H1 (cell line): ENCODE data around the gene MIPEP. TPM values are rescaled to one million over a fixed set of nuclear protein-coding genes. Genes with fewer than 3 reads are reported as not detected.

Experiments used
- CTCF ChIA-PET: fragments of 300-600 bp; sonication (Branson Sonifier 250); formaldehyde crosslinking; loops from one replicate; lab custom pipeline; 2021; ENCODE audit not compliant: partially characterized antibody; lab: Charles Lee
- POLR2A ChIA-PET: fragments of 300-600 bp; sonication (Branson Sonifier 250); formaldehyde crosslinking; loops from one replicate; lab custom pipeline; 2021; ENCODE audit warnings: inconsistent platforms; ENCODE audit not compliant: partially characterized antibody; lab: Charles Lee
- DNase-seq, 2 experiments: peaks; one replicate each; pipeline versions ENCODE4 v3.0.0 to v3.0.0-alpha.2; 2010 to 2022; ENCODE audit warnings: low spot score in 2 of 2, low read depth in 1 of 2, mixed read lengths in 1 of 2
- FAIRE-seq: peaks from 2 replicates; lab custom pipeline; 2011; peaks lifted over from hg19 to GRCh38; lab: Jason Lieb, UNC
- H2AFZ ChIP-seq: 2 replicates; pipeline ENCODE4 v1.8.1; 2012; ENCODE audit warnings: low read length, inconsistent platforms
- H2AK5ac ChIP-seq: 2 replicates; pipeline ENCODE4 v1.6.1; 2013; ENCODE audit warnings: low read depth, low read length
- H2BK120ac ChIP-seq: replicated peaks from 2 replicates; pipeline ENCODE3; 2013; ENCODE audit warnings: low read depth, low read length, inconsistent platforms
- H2BK12ac ChIP-seq: 2 replicates; pipeline ENCODE4 v1.6.1; 2013; ENCODE audit warnings: low read depth, low read length
- H2BK15ac ChIP-seq: 2 replicates; pipeline ENCODE4 v1.6.1; 2013; ENCODE audit warnings: low read length
- H2BK20ac ChIP-seq: 2 replicates; pipeline ENCODE4 v1.6.1; 2013; ENCODE audit warnings: low read length
- H2BK5ac ChIP-seq: 2 replicates; pipeline ENCODE4 v1.6.1; 2013; ENCODE audit warnings: low read depth, low read length
- H3K14ac ChIP-seq: 2 replicates; pipeline ENCODE4 v1.6.1; 2013; ENCODE audit warnings: inconsistent platforms; ENCODE audit not compliant: insufficient read length
- H3K18ac ChIP-seq: 2 replicates; pipeline ENCODE4 v1.6.1; 2013; ENCODE audit warnings: low read length; ENCODE audit errors: extremely low read depth
- H3K23ac ChIP-seq: 2 replicates; pipeline ENCODE4 v1.6.1; 2013; ENCODE audit warnings: inconsistent platforms; ENCODE audit not compliant: insufficient read length
- H3K23me2 ChIP-seq: 2 replicates; pipeline ENCODE4 v1.6.1; 2013; ENCODE audit warnings: low read depth, low read length
- H3K27ac ChIP-seq: 2 replicates; pipeline ENCODE4 v1.6.1; 2011; ENCODE audit warnings: low read depth, low read length, inconsistent platforms
- H3K27me3 ChIP-seq, 4 experiments: replicated peaks in 1 of 4; 1 replicate in 1 of 4; 2 replicates in 3 of 4; pipeline versions ENCODE4 v1.6.1 to v1.8.1; 2011 to 2013; ENCODE audit warnings: low read length in 3 of 4, mild to moderate bottlenecking in 3 of 4, inconsistent platforms in 2 of 4, mixed read lengths in 2 of 4, moderate library complexity in 1 of 4; ENCODE audit not compliant: control insufficient read depth in 3 of 4, insufficient read depth in 3 of 4; ENCODE audit errors: extremely low read depth in 1 of 4
- H3K36me3 ChIP-seq, 4 experiments: 2 replicates each; pipeline versions ENCODE4 v1.6.1 to v1.8.1; 2011 to 2013; ENCODE audit warnings: mild to moderate bottlenecking in 4 of 4, low read length in 3 of 4, moderate library complexity in 2 of 4, control low read depth in 1 of 4, inconsistent platforms in 1 of 4; ENCODE audit not compliant: insufficient read depth in 4 of 4, control insufficient read depth in 2 of 4
- H3K4ac ChIP-seq: replicated peaks from 2 replicates; pipeline ENCODE3; 2013; ENCODE audit warnings: low read length, low read depth, mixed read lengths, inconsistent platforms; ENCODE audit not compliant: insufficient read length
- H3K4me1 ChIP-seq, 4 experiments: replicated peaks in 1 of 4; 1 replicate in 1 of 4; 2 replicates in 3 of 4; pipeline versions ENCODE4 v1.6.1 to v1.8.1; 2011 to 2013; ENCODE audit warnings: low read length in 3 of 4, inconsistent platforms in 2 of 4, mixed read lengths in 1 of 4; ENCODE audit not compliant: insufficient read depth in 4 of 4, control insufficient read depth in 3 of 4
- H3K4me2 ChIP-seq, 2 experiments: 2 replicates each; pipeline versions ENCODE4 v1.6.1 to v1.8.1; 2011 to 2013; ENCODE audit warnings: low read depth in 2 of 2, low read length in 2 of 2, control low read depth in 1 of 2, inconsistent platforms in 1 of 2, mild to moderate bottlenecking in 1 of 2; ENCODE audit not compliant: insufficient read depth in 1 of 2
- H3K4me3 ChIP-seq, 4 experiments: fragments of 200-600, 300-600 bp in 1 of 4; sonication (generic), shearing (Covaris generic), sonication (Bioruptor Twin) in 1 of 4; 2 replicates each; pipeline versions ENCODE4 v1.5.1 to v1.8.1; 2011 to 2016; ENCODE audit warnings: low read length in 4 of 4, low read depth in 3 of 4, control low read depth in 2 of 4, inconsistent platforms in 2 of 4, mild to moderate bottlenecking in 2 of 4, mixed read lengths in 1 of 4, moderate library complexity in 1 of 4; ENCODE audit not compliant: insufficient read depth in 2 of 4; ENCODE audit errors: extremely low read depth in 1 of 4
- H3K56ac ChIP-seq: replicated peaks from 2 replicates; pipeline ENCODE3; 2013; ENCODE audit warnings: low read depth, mild to moderate bottlenecking, mixed read lengths, low read length, inconsistent platforms; ENCODE audit not compliant: insufficient read length
- H3K79me1 ChIP-seq: 2 replicates; pipeline ENCODE4 v1.6.1; 2013; ENCODE audit warnings: low read depth, low read length, control low read depth
- H3K79me2 ChIP-seq, 2 experiments: 2 replicates each; pipeline versions ENCODE4 v1.6.1 to v1.8.1; 2012 to 2013; ENCODE audit warnings: low read length in 2 of 2, mild to moderate bottlenecking in 2 of 2, inconsistent platforms in 1 of 2; ENCODE audit not compliant: insufficient read depth in 2 of 2, control insufficient read depth in 1 of 2
- H3K9ac ChIP-seq, 4 experiments: replicated peaks in 1 of 4; 1 replicate in 1 of 4; 2 replicates in 3 of 4; pipeline versions ENCODE4 v1.6.1 to v1.8.1; 2011 to 2013; ENCODE audit warnings: low read depth in 3 of 4, low read length in 3 of 4, control low read depth in 2 of 4, mild to moderate bottlenecking in 2 of 4, moderate library complexity in 2 of 4, inconsistent platforms in 1 of 4; ENCODE audit errors: extremely low read depth in 1 of 4
- H3K9me3 ChIP-seq, 2 experiments: 2 replicates each; pipeline versions ENCODE4 v1.6.1 to v1.8.1; 2012 to 2013; ENCODE audit warnings: mild to moderate bottlenecking in 2 of 2, moderate library complexity in 2 of 2, control low read depth in 1 of 2, inconsistent platforms in 1 of 2, low read depth in 1 of 2, low read length in 1 of 2, mixed read lengths in 1 of 2; ENCODE audit not compliant: insufficient read depth in 2 of 2
- H4K20me1 ChIP-seq, 2 experiments: replicated peaks in 1 of 2; 2 replicates each; pipeline versions ENCODE3 to v1.8.1; 2011 to 2013; ENCODE audit warnings: inconsistent platforms in 2 of 2, low read length in 2 of 2, mild to moderate bottlenecking in 1 of 2; ENCODE audit not compliant: insufficient read depth in 2 of 2, control insufficient read depth in 1 of 2
- H4K5ac ChIP-seq: 2 replicates; pipeline ENCODE4 v1.6.1; 2013; ENCODE audit warnings: low read length, low read depth, mixed read lengths, inconsistent platforms; ENCODE audit not compliant: insufficient read length
- H4K8ac ChIP-seq: 2 replicates; pipeline ENCODE4 v1.8.0; 2013; ENCODE audit warnings: mild to moderate bottlenecking, moderate library complexity, low read length, inconsistent platforms; ENCODE audit not compliant: insufficient read depth; ENCODE audit errors: extremely low read depth
- H4K91ac ChIP-seq: replicated peaks from 2 replicates; pipeline ENCODE3; 2013; ENCODE audit warnings: low read length, mixed read lengths, inconsistent platforms; ENCODE audit not compliant: insufficient read length
- BRCA1 ChIP-seq: IDR thresholded peaks from 2 replicates; pipeline ENCODE4 v1.6.1; 2012; ENCODE audit warnings: low read depth, low read length, improper control_type of control experiment
- CEBPB ChIP-seq: IDR thresholded peaks from 2 replicates; pipeline ENCODE4 v1.6.1; 2012; ENCODE audit warnings: low read depth, low read length
- CTBP2 ChIP-seq: IDR thresholded peaks from 2 replicates; pipeline ENCODE4 v1.7.0; 2011; ENCODE audit warnings: borderline replicate concordance, mild to moderate bottlenecking, moderate library complexity, mixed read lengths, low read length; ENCODE audit not compliant: insufficient read depth, insufficient read length
- KDM4A ChIP-seq: IDR thresholded peaks from one replicate; pipeline ENCODE4 v1.7.1; 2012; ENCODE audit warnings: low read depth, mild to moderate bottlenecking, moderate library complexity, low read length, inconsistent platforms; ENCODE audit not compliant: severe bottlenecking
- PHF8 ChIP-seq: fragments of 200-600 bp; sonication (generic); conservative IDR thresholded peaks from 2 replicates; pipeline ENCODE4 v1.7.1; 2012; ENCODE audit warnings: low read depth, mild to moderate bottlenecking, inconsistent platforms, low read length, moderate library complexity
- RFX5 ChIP-seq: IDR thresholded peaks from 2 replicates; pipeline ENCODE4 v1.6.1; 2011; ENCODE audit warnings: low read depth, low read length, improper control_type of control experiment, borderline replicate concordance
- RNF2 ChIP-seq: fragments of 200-900, 300-1000 bp; sonication (generic); IDR thresholded peaks from 2 replicates; pipeline ENCODE4 v1.7.1; 2016; ENCODE audit warnings: borderline replicate concordance, low read depth, mild to moderate bottlenecking, antibody characterized with exemption, low read length; ENCODE audit not compliant: poor library complexity, severe bottlenecking; ENCODE audit errors: missing control alignments
- SIX5 ChIP-seq: IDR thresholded peaks from 2 replicates; pipeline ENCODE4 v1.6.1; 2011; ENCODE audit warnings: mild to moderate bottlenecking, low read depth, low read length
- SP2 ChIP-seq: IDR thresholded peaks from 2 replicates; pipeline ENCODE4 v1.6.1; 2012; ENCODE audit warnings: mild to moderate bottlenecking, low read length, inconsistent platforms
- WGBS, 2 experiments: shearing (Covaris generic) in 1 of 2; methylation state at CpG; one replicate each; pipeline versions ENCODE4 v1.1.6 to v1.1.7; 2013 to 2015; ENCODE audit warnings: low lambda C conversion rate in 2 of 2, mixed read lengths in 2 of 2, inconsistent platforms in 1 of 2, low coverage in 1 of 2, missing lambda C conversion rate in 1 of 2; ENCODE audit not compliant: insufficient replicate concordance in 2 of 2, insufficient coverage in 1 of 2, insufficient read length in 1 of 2; ENCODE audit errors: extremely low coverage in 1 of 2, missing lambda C conversion rate in 1 of 2; 5-methylcytosine and 5-hydroxymethylcytosine counted together
- polyA plus RNA-seq, 7 experiments: library from polyadenylated mRNA; depleted of rRNA in 3 of 7; stranded (reverse) in 5 of 7; unstranded in 2 of 7; fragments of >200 nt in 5 of 7; fragments of 200-250 nt in 2 of 7; gene quantifications; 1 replicate in 5 of 7; 2 replicates in 1 of 7; 4 replicates in 1 of 7; pipeline versions ENCODE4 v1.2.1 to v1.2.3, GENCODE V29; 2011 to 2013; ENCODE audit warnings: missing spikeins in 2 of 7, mixed read lengths in 2 of 7
- total RNA-seq: library from RNA; stranded (reverse); fragmentation: NEBNext Ultra II Directional; extraction: Animal tissue kit (Norgen Biotek cat#: 25700); gene quantifications from 2 replicates; pipeline ENCODE4 v1.2.1, GENCODE V29; 2021

Gene MIPEP
- total and polyA plus RNA-seq, 2 of the 8 experiments (the other 6 are each of a cell fraction or from before 2014, with no cell fraction given), result 24.0 to 24.2 TPM

DNA sequence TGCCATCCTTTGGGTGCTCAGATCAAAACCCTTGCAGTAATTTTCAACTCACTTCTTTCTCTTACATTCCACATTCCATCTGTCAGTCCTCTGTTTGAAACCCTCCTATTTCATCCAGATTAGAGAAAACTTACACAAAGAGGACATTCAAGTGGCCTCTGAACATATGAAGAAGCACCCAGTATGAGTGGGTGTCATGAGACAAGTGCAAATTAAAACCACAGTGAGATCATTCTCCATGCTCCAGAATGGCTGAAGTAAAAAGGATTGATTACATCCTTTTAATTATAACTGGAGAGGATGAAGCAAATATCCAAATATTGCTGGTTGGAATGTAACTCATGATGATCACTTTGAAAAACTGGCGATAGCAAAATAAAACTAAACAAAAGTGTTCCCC is 96.5 kb downstream of the MIPEP start:
- Histone ChIP-seq H2AFZ (no peak overlapping the region), H3K36me3 (peaks cover 0 to 7% (median 0%) of the 10 kb centered on the region in 4 experiments; a peak in 3 of 8 replicates), H4K8ac (no peak overlapping the region), H2BK12ac (no peak overlapping the region), H3K9ac (no peak overlapping the region), H3K79me2 (no peaks in the 10 kb centered on the region), H2BK5ac (no peak overlapping the region), H3K56ac (no peak overlapping the region), H3K4ac (no peak overlapping the region), H3K23ac (no peak overlapping the region), H4K5ac (no peak overlapping the region), H3K79me1 (no peaks in the 10 kb centered on the region), H3K23me2 (no peaks in the 10 kb centered on the region), H3K4me2 (no peak overlapping the region), H2BK15ac (no peak overlapping the region), H3K4me3 (no peak overlapping the region), H3K27ac (no peak overlapping the region), H4K91ac (no peak overlapping the region), H4K20me1 (no peaks in the 10 kb centered on the region), H2AK5ac (no peak overlapping the region), H3K4me1 (peaks cover 0 to 3% (median 0%) of the 10 kb centered on the region in 4 experiments; a peak in 1 of 7 replicates), H3K27me3 (no peaks in the 10 kb centered on the region), H3K18ac (no peak overlapping the region), H2BK20ac (no peak overlapping the region), H3K14ac (no peak overlapping the region), H3K9me3 (peaks cover 6 to 7% of the 10 kb centered on the region in 2 experiments; a peak in 2 of 4 replicates), H2BK120ac (no peak overlapping the region)
- TF ChIP-seq PHF8 (no peak), CEBPB (no peak), SIX5 (no peak), KDM4A (no peak), RNF2 (no peak), CTBP2 (no peak), SP2 (no peak), BRCA1 (no peak), RFX5 (no peak)
- FAIRE-seq, result no peak
- DNase-seq, result no peak
- WGBS, 2 experiments, result 89% methylated on average over 1 of the region's 1 CpG; no CpG with 5 or more reads in 1 of the 2 experiments
- ChIA-PET POLR2A (no interaction called here), CTCF (interaction anchor here (1.5 kb wide), 1 partner anchor 50 kb away, joined by 4 read pairs; no protein-coding TSS in a partner anchor)
